CD8-positive, alpha-beta memory T cell (primary cell): Measurements from ENCODE around the gene FEM1B. TPM values are rescaled to one million over a fixed set of nuclear protein-coding genes. Genes with fewer than 3 reads are reported as not detected.
A peak's percentile ranks its signal among the peaks of the same experiment; 100 is the strongest.

Experiments used
- CTCF ChIA-PET: fragments of 350-600 bp; sonication (Branson Sonifier 250); formaldehyde crosslinking; loops from one replicate; lab custom pipeline; 2021; ENCODE audit warnings: antibody characterized with exemption; lab: Charles Lee
- POLR2A ChIA-PET: fragments of 350-600 bp; sonication (Branson Sonifier 250); formaldehyde crosslinking; loops from one replicate; lab custom pipeline; 2021; ENCODE audit warnings: antibody characterized with exemption; lab: Charles Lee
- DNase-seq, 5 donors: peaks; one replicate each; pipeline versions ENCODE4 v3.0.0 to v3.0.0-alpha.2; 2020 to 2022; ENCODE audit warnings: mixed read lengths in 1 of 5
- H3K27ac ChIP-seq: one replicate; pipeline ENCODE4 v1.7.0; 2013; ENCODE audit warnings: low read depth, mild to moderate bottlenecking, low read length, moderate library complexity
- H3K27me3 ChIP-seq: 2 replicates; pipeline ENCODE4 v1.7.0; 2013; ENCODE audit warnings: low read length, mild to moderate bottlenecking; ENCODE audit not compliant: insufficient read depth, poor library complexity, severe bottlenecking
- H3K36me3 ChIP-seq: 2 replicates; pipeline ENCODE4 v1.7.0; 2013; ENCODE audit warnings: mild to moderate bottlenecking, low read length, moderate library complexity; ENCODE audit not compliant: insufficient read depth
- H3K4me1 ChIP-seq: 2 replicates; pipeline ENCODE4 v1.7.0; 2013; ENCODE audit warnings: mild to moderate bottlenecking, low read length, moderate library complexity; ENCODE audit not compliant: insufficient read depth
- H3K4me3 ChIP-seq: 2 replicates; pipeline ENCODE4 v1.7.0; 2013; ENCODE audit warnings: mild to moderate bottlenecking, low read length
- H3K9me3 ChIP-seq: 2 replicates; pipeline ENCODE4 v1.7.0; 2013; ENCODE audit warnings: mild to moderate bottlenecking, low read length
- H3K27ac Mint-ChIP-seq, 8 donors: one replicate each; pipeline ENCODE4 v1.8.0; 2020 to 2021; ENCODE audit warnings: mixed read lengths in 8 of 8, mild to moderate bottlenecking in 6 of 8, inconsistent platforms in 3 of 8, moderate library complexity in 3 of 8
- H3K27me3 Mint-ChIP-seq, 2 donors: one replicate each; pipeline ENCODE4 v1.8.0; 2020 to 2021; ENCODE audit warnings: mixed read lengths in 2 of 2, mild to moderate bottlenecking in 1 of 2, moderate library complexity in 1 of 2
- H3K36me3 Mint-ChIP-seq, 3 donors: one replicate each; pipeline ENCODE4 v1.8.0; 2020 to 2021; ENCODE audit warnings: mixed read lengths in 3 of 3, inconsistent platforms in 1 of 3, mild to moderate bottlenecking in 1 of 3
- H3K4me1 Mint-ChIP-seq, 3 donors: one replicate each; pipeline ENCODE4 v1.8.0; 2020 to 2021; ENCODE audit warnings: mixed read lengths in 3 of 3, inconsistent platforms in 1 of 3, mild to moderate bottlenecking in 1 of 3
- H3K4me3 Mint-ChIP-seq, 7 donors: one replicate each; pipeline ENCODE4 v1.8.0; 2020 to 2021; ENCODE audit warnings: mixed read lengths in 7 of 7, mild to moderate bottlenecking in 6 of 7, moderate library complexity in 4 of 7, inconsistent platforms in 2 of 7
- H3K9me3 Mint-ChIP-seq, 5 donors: one replicate each; pipeline ENCODE4 v1.8.0; 2020 to 2022; ENCODE audit warnings: mixed read lengths in 5 of 5, mild to moderate bottlenecking in 3 of 5, moderate library complexity in 2 of 5, inconsistent platforms in 1 of 5
- polyA plus RNA-seq: library from polyadenylated mRNA; unstranded; fragments of 300-500 nt; fragmentation: Illumina TruSeq; gene quantifications from one replicate; pipeline ENCODE4 v1.2.3, GENCODE V29; 2021
- total RNA-seq, 2 experiments: library from RNA; stranded (reverse); gene quantifications; one replicate each; pipeline ENCODE4 v1.2.3, GENCODE V29; 2021

FEM1B gene
- total and polyA plus RNA-seq, 3 experiments from 2014 or later = 16.9 to 39.6 (median 37.7) TPM

DNA sequence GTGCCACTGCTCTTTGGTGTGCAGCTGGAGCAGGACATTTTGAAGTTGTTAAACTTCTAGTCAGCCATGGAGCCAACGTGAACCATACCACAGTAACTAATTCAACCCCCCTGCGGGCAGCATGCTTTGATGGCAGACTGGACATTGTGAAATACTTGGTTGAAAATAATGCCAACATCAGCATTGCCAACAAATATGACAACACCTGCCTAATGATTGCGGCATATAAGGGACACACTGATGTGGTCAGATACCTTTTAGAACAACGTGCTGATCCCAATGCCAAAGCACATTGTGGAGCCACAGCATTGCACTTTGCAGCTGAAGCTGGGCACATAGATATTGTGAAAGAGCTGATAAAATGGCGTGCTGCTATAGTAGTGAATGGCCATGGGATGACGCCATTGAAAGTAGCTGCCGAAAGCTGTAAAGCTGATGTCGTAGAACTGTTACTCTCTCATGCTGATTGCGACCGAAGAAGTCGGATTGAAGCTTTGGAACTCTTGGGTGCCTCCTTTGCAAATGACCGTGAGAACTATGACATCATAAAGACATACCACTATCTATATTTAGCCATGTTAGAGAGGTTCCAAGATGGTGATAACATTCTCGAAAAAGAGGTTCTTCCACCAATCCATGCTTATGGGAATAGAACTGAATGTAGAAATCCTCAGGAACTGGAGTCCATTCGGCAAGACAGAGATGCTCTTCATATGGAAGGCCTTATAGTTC is 12.2 kb downstream of the FEM1B start:
- H3K27ac Mint-ChIP-seq = peak overlapping the region in 1 of 8 donors; percentile 2
- peaks cover 68 to 95% (median 95%) of the 10 kb centered on the region in 3 donors for H3K4me1 Mint-ChIP-seq
- H3K36me3 ChIP-seq = peaks cover 24% of the 10 kb centered on the region

DNA sequence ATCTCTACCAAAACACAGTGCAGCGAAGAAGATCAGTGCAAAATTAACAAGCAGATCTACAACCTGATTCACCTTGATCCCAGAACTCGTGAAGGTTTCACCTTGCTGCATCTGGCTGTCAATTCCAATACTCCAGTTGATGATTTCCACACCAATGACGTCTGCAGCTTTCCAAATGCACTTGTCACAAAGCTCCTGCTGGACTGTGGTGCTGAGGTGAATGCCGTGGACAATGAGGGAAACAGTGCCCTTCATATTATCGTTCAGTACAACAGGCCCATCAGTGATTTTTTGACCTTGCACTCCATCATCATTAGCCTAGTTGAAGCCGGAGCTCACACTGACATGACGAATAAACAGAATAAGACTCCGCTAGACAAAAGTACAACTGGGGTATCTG is 13.2 kb downstream of the FEM1B start:
- Mint-ChIP-seq H3K27me3 (no peaks in the 10 kb centered on the region), H3K4me3 (no peak overlapping the region), H3K27ac (no peak overlapping the region), H3K36me3 (peaks cover 5 to 59% (median 17%) of the 10 kb centered on the region in 3 donors), H3K9me3 (no peaks in the 10 kb centered on the region), H3K4me1 (peaks cover 63 to 95% (median 88%) of the 10 kb centered on the region in 3 donors)
- Histone ChIP-seq H3K27ac (no peak overlapping the region), H3K36me3 (peaks cover 18% of the 10 kb centered on the region), H3K4me1 (peaks cover 25% of the 10 kb centered on the region), H3K27me3 (no peaks in the 10 kb centered on the region), H3K4me3 (no peak overlapping the region), H3K9me3 (no peaks in the 10 kb centered on the region)
- ChIA-PET CTCF (interaction anchor here (1.1 to 2.1 kb wide), 2 partner anchors 9 to 13 kb away, joined by 3 to 7 read pairs; partner anchors contain the start of gene FEM1B), POLR2A (interaction anchor here (1.5 kb wide), 1 partner anchor 13 kb away, joined by 4 read pairs; the partner anchor contains the start of gene FEM1B)
- DNase-seq = no peak

More for the DNA sequence above, 12.2 kb downstream of the FEM1B start:
- Mint-ChIP-seq H3K27me3 (no peaks in the 10 kb centered on the region), H3K4me3 (no peak overlapping the region), H3K9me3 (no peaks in the 10 kb centered on the region), H3K36me3 (peaks cover 7 to 64% (median 19%) of the 10 kb centered on the region in 3 donors)
- no peak overlapping the region for H3K27ac ChIP-seq
- no peaks in the 10 kb centered on the region for H3K27me3 ChIP-seq
- no peak overlapping the region for H3K4me3 ChIP-seq
- CTCF ChIA-PET = interaction anchor here (1.1 to 2.1 kb wide), 4 partner anchors 8 to 17 kb away, joined by 3 to 7 read pairs (median 4); partner anchors contain the start of gene FEM1B
- H3K4me1 ChIP-seq = peaks cover 34% of the 10 kb centered on the region
- no peak for DNase-seq
- no peaks in the 10 kb centered on the region for H3K9me3 ChIP-seq
- POLR2A ChIA-PET = no interaction called here

DNA sequence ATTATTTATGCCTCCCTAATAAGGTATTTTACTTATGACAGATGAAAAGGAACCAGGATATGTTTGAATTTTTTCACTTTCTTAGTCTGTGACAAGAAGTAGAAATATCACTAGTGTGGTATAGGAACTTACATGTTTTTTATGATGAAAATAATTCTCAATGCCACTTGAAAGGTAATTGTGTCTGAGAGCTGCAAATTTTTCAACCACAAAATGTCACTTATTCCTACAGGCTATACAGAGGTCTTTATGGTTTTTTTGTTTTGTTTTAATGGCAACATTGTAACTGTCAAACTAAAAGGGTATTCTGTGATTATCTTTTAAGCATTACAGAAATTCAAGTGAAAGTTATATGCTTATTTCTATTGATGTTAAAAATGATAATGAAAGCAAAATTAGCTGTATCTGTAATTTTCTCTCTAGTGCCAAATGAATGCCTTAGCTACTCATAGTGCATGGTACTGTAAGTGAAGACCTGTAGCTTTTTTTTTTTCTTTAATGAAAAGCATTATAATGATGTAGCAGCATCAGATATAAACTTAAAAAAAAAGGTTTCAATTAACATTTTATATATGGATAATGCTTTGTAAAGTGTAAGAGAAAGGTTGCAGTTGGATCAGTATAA is 14.7 kb downstream of the FEM1B start:
- Mint-ChIP-seq H3K27me3 (no peaks in the 10 kb centered on the region), H3K36me3 (peaks cover 5 to 52% (median 15%) of the 10 kb centered on the region in 3 donors), H3K9me3 (no peaks in the 10 kb centered on the region), H3K27ac (peak overlapping the region in 1 of 8 donors; percentile 3), H3K4me3 (no peak overlapping the region), H3K4me1 (peaks cover 56 to 81% (median 81%) of the 10 kb centered on the region in 3 donors)
- DNase-seq = peak in 1 of 5 donors; percentile 7
- Histone ChIP-seq H3K27me3 (no peaks in the 10 kb centered on the region), H3K27ac (no peak overlapping the region), H3K4me1 (peaks cover 18% of the 10 kb centered on the region), H3K36me3 (peaks cover 18% of the 10 kb centered on the region), H3K9me3 (no peaks in the 10 kb centered on the region), H3K4me3 (no peak overlapping the region)
- POLR2A ChIA-PET = interaction anchor here (1.5 kb wide), 1 partner anchor 15 kb away, joined by 4 read pairs; the partner anchor contains the start of gene FEM1B
- CTCF ChIA-PET = interaction anchor here (1.2 kb wide), 1 partner anchor 14 kb away, joined by 5 read pairs; no protein-coding TSS in a partner anchor

DNA sequence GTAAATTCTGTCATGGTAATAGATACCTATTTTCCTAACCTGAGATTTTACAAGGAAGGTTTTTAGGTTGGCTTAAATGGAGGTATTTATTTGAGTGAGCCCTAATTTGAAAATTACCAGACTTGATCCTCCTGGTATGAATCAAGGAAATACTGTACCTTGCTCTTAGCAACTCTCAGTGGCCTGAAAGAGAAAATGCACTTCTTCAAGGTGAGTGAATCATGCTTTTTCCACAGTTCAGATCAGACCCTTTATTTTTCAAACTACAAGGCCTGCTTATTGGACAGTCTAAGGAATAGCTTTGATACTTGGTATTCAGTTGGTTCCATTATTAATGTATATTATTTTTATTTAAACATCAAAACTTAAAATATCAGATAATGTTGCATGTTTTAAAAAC is 15.4 kb downstream of the FEM1B start:
- Histone ChIP-seq H3K27ac (no peak overlapping the region), H3K4me3 (no peak overlapping the region), H3K36me3 (peaks cover 18% of the 10 kb centered on the region), H3K27me3 (no peaks in the 10 kb centered on the region), H3K4me1 (peaks cover 18% of the 10 kb centered on the region), H3K9me3 (no peaks in the 10 kb centered on the region)
- no peak for DNase-seq
- H3K27me3 Mint-ChIP-seq = no peaks in the 10 kb centered on the region
- no peaks in the 10 kb centered on the region for H3K9me3 Mint-ChIP-seq
- ChIA-PET CTCF (interaction anchor here (1.6 kb wide), 1 partner anchor 13 kb away, joined by 5 read pairs; no protein-coding TSS in a partner anchor), POLR2A (no interaction called here)
- H3K4me1 Mint-ChIP-seq = peaks cover 51 to 79% (median 79%) of the 10 kb centered on the region in 3 donors
- peaks cover 5 to 47% (median 13%) of the 10 kb centered on the region in 3 donors for H3K36me3 Mint-ChIP-seq
- peak overlapping the region in 2 of 8 donors; percentile 3 to 25 for H3K27ac Mint-ChIP-seq
- no peak overlapping the region for H3K4me3 Mint-ChIP-seq

DNA sequence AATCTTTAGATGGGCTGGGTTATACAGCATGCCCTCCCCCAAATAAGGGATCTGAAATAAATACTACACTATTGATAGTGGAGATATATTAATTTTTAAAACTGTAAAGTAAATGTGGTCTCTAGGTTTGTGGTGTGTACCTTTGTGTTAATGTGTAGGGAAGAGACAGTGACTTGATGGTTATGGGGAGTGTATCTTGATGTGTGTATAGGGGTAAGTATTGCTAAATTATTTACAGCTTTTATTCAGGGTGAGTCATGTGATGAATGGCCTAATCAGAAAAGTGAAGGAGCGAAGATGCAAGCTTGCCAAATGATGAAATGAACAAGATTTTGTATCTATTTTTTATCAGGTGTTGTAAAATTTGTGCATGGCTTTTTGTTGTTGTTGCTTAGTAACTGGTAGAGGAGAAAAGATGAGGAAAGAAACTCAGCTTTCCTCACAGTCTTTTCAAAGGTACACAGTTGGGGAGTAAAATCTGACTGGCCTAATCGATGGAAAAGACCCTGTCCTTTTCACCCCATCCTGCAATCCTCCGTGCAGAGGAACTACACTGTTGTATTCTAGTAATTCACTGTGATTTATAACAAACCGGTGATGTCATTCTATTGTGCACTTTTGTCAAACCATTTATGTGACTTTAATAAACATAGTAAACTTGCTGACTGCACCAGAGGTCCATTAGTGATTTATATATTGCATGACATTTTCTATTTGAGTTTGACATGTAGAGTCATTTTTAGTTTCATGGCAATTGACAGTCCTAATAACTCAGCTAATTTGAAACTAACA is 17.7 kb downstream of the FEM1B start:
- H3K36me3 Mint-ChIP-seq = peaks cover 2 to 33% (median 10%) of the 10 kb centered on the region in 3 donors
- ChIA-PET CTCF (interaction anchor here (0.7 to 1.4 kb wide), 2 partner anchors 11 to 42 kb away, joined by 3 to 4 read pairs; no protein-coding TSS in a partner anchor), POLR2A (interaction anchor here (0.6 kb wide), 1 partner anchor 10 kb away, joined by 3 read pairs; no protein-coding TSS in a partner anchor)
- peaks cover 44 to 79% (median 77%) of the 10 kb centered on the region in 3 donors for H3K4me1 Mint-ChIP-seq
- peaks cover 9% of the 10 kb centered on the region for H3K36me3 ChIP-seq
- H3K4me3 Mint-ChIP-seq = no peak overlapping the region
- H3K4me1 ChIP-seq = peaks cover 14% of the 10 kb centered on the region
- H3K27ac ChIP-seq = no peak overlapping the region
- H3K27ac Mint-ChIP-seq = peak overlapping the region in 4 of 8 donors; percentile 17 to 85 (median 54)
- H3K27me3 ChIP-seq = no peaks in the 10 kb centered on the region
- H3K9me3 ChIP-seq = no peaks in the 10 kb centered on the region
- no peak overlapping the region for H3K4me3 ChIP-seq
- H3K27me3 Mint-ChIP-seq = no peaks in the 10 kb centered on the region
- no peaks in the 10 kb centered on the region for H3K9me3 Mint-ChIP-seq
- no peak for DNase-seq

DNA sequence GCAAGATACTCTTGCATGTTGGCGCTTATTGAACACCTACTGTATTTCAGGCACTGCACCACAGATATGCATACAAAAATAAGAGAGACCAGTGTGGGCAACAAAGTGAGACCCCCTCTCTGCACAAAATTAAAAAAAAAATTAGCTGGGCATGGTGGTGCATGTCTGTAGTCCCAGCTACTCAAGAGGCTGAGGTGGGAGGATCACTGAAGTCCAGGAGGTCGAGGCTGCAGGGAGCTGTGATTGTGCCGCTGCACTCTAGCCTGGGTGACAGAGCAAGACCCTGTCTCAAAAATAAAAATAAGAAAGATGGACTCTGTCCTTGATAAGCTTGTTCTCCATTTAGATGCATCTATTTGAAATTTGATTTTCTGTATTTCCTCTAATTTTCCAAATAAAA is 20.8 kb downstream of the FEM1B start:
- Mint-ChIP-seq H3K27me3 (no peaks in the 10 kb centered on the region), H3K27ac (peak overlapping the region; percentile 62 to 98 (median 92)), H3K9me3 (no peaks in the 10 kb centered on the region), H3K4me3 (peak overlapping the region; percentile 78 to 90 (median 81)), H3K4me1 (peaks cover 32 to 54% (median 51%) of the 10 kb centered on the region in 3 donors), H3K36me3 (peaks cover 0 to 15% (median 0%) of the 10 kb centered on the region in 3 donors)
- Histone ChIP-seq H3K27me3 (no peaks in the 10 kb centered on the region), H3K9me3 (no peaks in the 10 kb centered on the region), H3K27ac (no peak overlapping the region), H3K4me1 (peaks cover 9% of the 10 kb centered on the region), H3K36me3 (no peaks in the 10 kb centered on the region), H3K4me3 (no peak overlapping the region)
- DNase-seq = no peak
- CTCF ChIA-PET = interaction anchor here (1.7 to 2.8 kb wide), 2 partner anchors 9 to 17 kb away, joined by 5 to 9 read pairs; no protein-coding TSS in a partner anchor
- POLR2A ChIA-PET = no interaction called here

DNA sequence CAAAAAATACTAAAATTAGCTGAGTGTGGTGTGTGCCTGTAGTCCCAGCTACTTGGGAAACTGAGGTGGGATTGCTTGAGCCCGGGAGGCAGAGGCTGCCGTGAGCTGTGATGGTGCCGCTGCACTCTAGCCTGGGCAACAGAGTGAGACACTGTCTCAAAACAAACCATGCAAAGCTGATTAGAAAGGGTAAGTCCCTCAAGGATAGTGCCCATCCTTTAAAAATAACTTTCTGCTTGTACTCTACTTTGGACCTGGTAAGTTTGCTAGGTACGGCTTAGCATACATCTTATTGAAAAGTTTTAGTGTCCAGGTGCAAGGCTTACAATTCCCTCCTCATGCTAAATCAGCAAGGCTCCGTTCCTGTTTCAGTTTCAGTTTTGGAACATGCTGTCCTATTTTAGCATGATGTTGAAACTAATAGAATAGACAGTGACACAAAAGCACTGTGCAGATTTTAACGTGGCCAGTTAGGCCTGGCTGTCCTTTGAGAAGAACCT is 21.4 kb downstream of the FEM1B start:
- ChIA-PET POLR2A (no interaction called here), CTCF (interaction anchor here (1.7 to 2.8 kb wide), 2 partner anchors 8 to 18 kb away, joined by 5 to 9 read pairs; no protein-coding TSS in a partner anchor)
- no peaks in the 10 kb centered on the region for H3K9me3 ChIP-seq
- no peaks in the 10 kb centered on the region for H3K36me3 ChIP-seq
- peaks cover 0 to 9% (median 0%) of the 10 kb centered on the region in 3 donors for H3K36me3 Mint-ChIP-seq
- no peaks in the 10 kb centered on the region for H3K9me3 Mint-ChIP-seq
- H3K27ac ChIP-seq = no peak overlapping the region
- peaks cover 28 to 48% (median 45%) of the 10 kb centered on the region in 3 donors for H3K4me1 Mint-ChIP-seq
- H3K4me3 ChIP-seq = peak overlapping the region; percentile 54
- peak overlapping the region; percentile 62 to 98 (median 92) for H3K27ac Mint-ChIP-seq
- H3K4me3 Mint-ChIP-seq = peak overlapping the region; percentile 78 to 90 (median 81)
- DNase-seq = peak in 2 of 5 donors; percentile 14 to 44
- H3K27me3 ChIP-seq = no peaks in the 10 kb centered on the region
- H3K27me3 Mint-ChIP-seq = no peaks in the 10 kb centered on the region
- peaks cover 9% of the 10 kb centered on the region for H3K4me1 ChIP-seq
